Dendritic cell treated with granulocyte-macrophage colony-stimulating factor and Interleukin-4, amounts not matched to agents 40 ng/mL and 50 ng/mL, for 4 days (primary cell): Measurements from ENCODE around the gene UCN2.
A peak's percentile ranks its signal among the peaks of the same experiment; 100 is the strongest.
"Not testable (repeated sequence)": the region's sequence is repeated elsewhere in the genome, so short reads cannot be mapped to it uniquely, and the experiment has no call there.

Experiments used
- H3K27ac Mint-ChIP-seq: one replicate; pipeline ENCODE4 v1.8.0; 2022; ENCODE audit warnings: mild to moderate bottlenecking, mixed read lengths
- H3K27me3 Mint-ChIP-seq: one replicate; pipeline ENCODE4 v1.8.0; 2022; ENCODE audit warnings: mild to moderate bottlenecking, mixed read lengths
- H3K36me3 Mint-ChIP-seq: one replicate; pipeline ENCODE4 v1.8.0; 2022; ENCODE audit warnings: low read depth, mixed read lengths
- H3K4me1 Mint-ChIP-seq: one replicate; pipeline ENCODE4 v1.8.0; 2022; ENCODE audit warnings: low read depth, mixed read lengths
- H3K4me3 Mint-ChIP-seq: one replicate; pipeline ENCODE4 v1.8.0; 2022; ENCODE audit warnings: mild to moderate bottlenecking, moderate library complexity, mixed read lengths
- H3K9me3 Mint-ChIP-seq: one replicate; pipeline ENCODE4 v1.8.0; 2022; ENCODE audit warnings: mixed read lengths
- intact Hi-C: fragments of 100-400 bp; cut with micrococcal nuclease; formaldehyde crosslinking; loops from one replicate; pipeline ENCODE4 v1.15.0; 2022

Gene UCN2

DNA sequence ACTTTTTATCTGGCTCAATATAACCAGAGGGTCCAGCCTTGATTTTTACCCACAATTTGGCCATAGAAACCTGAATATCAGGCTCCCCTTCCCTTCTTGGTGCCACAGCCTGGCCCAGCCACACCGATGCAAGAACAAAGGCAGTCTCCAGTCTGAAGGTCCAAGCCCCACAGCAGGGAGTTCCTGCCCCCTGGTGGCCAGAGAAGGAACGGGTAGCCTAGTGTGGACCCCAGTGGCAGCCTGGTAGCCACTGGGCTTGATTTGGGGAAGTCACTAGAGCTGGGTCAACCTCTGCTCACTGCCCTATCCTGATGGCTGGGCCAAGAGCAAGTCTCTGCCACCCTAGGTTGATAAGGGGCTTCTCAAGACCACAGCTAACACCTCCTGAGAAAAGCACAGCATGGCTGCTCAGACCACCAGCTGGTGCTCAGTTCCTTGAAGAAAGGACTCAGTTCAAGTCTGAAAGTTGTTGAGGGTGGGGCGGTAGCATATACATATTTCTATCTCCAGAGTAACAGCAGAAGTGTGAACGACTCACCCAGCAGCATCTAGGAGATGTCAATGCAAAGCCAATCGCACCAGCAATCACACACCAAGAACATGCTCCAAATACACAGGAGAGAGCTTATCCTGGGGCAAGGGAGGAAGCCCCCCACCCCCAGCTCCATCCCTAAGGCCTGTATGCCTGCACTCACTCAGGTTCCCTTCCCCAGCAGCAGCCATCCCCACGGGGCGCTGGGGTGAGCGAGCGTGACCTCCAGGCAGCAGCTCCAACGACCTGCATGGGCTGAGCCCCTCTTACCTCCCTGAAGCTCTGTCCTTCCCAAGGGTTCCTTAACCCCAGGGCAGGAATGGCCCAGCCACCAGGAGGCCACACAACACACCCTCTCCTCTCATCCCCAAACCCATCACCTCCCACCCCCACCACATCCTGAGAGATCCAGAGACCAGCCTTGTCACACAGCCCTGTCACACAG, 14.6 kb downstream of the UCN2 start:
- no peaks in the 10 kb centered on the region for H3K27me3 Mint-ChIP-seq
- no peaks in the 10 kb centered on the region for H3K9me3 Mint-ChIP-seq
- peaks cover 61% of the 10 kb centered on the region for H3K4me1 Mint-ChIP-seq
- intact Hi-C loops = loop anchor here (1.0 kb wide), 1 partner anchor 84 kb away; no protein-coding TSS in a partner anchor
- no peak overlapping the region for H3K4me3 Mint-ChIP-seq
- peaks cover 72% of the 10 kb centered on the region for H3K36me3 Mint-ChIP-seq
- H3K27ac Mint-ChIP-seq = peak overlapping the region; percentile 37

DNA sequence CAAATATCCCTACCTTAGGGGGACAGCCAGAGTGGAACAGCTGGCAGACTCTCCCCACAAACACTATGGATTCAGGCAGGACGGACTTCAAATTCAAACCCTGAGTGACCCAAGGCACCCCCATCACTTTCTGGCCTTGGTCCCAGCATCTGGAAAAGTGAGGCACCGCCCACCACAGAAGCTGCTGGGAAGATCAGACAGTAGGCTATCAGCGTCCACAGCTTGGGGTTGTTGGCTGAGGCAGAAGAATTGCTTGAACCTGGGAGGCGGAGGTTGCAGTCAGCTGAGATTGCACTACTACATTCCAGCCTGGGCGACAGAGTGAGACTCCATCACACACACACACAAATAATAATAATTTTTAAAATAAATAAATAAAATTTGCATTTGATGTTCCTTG, 15.5 kb downstream of the UCN2 start:
- Mint-ChIP-seq H3K27ac (no peak overlapping the region), H3K36me3 (peaks cover 77% of the 10 kb centered on the region), H3K4me1 (peaks cover 60% of the 10 kb centered on the region), H3K27me3 (no peaks in the 10 kb centered on the region), H3K9me3 (no peaks in the 10 kb centered on the region), H3K4me3 (no peak overlapping the region)
- intact Hi-C loops = loop anchor here (1.0 kb wide), 1 partner anchor 83 kb away; no protein-coding TSS in a partner anchor

DNA sequence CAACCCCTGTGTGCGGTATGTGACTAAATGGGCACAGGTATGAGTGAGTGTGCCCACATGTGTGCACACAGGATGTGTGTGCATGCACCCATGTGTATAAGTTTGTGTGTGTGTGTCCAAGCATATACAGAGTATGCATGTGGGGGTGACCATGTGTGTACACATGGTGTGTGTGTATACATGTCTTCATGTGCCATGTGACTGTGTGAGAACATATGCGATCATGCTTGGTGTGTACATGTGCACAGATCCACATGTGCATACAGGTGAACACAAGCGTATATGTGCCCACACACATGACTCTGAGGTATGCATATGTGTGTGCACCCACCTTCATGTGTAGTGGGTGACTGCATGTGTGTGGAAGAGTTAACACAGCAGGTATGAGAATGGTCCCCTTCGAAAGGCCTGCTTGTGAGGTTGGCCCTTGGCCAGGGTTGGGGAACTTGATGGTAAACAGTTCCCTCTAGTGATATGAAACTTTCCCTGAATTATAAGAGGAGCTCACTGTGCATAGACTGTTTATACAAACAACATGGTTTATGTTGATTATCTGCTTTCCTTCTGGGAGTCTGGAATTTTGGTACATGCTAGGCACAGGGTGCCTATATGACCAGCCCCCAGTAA, 17.3 kb downstream of the UCN2 start:
- peak overlapping the region; percentile 56 for H3K27ac Mint-ChIP-seq
- H3K4me1 Mint-ChIP-seq = peaks cover 65% of the 10 kb centered on the region
- no peaks in the 10 kb centered on the region for H3K27me3 Mint-ChIP-seq
- peaks cover 80% of the 10 kb centered on the region for H3K36me3 Mint-ChIP-seq
- intact Hi-C loops = no loop called here
- no peak overlapping the region for H3K4me3 Mint-ChIP-seq
- no peaks in the 10 kb centered on the region for H3K9me3 Mint-ChIP-seq

DNA sequence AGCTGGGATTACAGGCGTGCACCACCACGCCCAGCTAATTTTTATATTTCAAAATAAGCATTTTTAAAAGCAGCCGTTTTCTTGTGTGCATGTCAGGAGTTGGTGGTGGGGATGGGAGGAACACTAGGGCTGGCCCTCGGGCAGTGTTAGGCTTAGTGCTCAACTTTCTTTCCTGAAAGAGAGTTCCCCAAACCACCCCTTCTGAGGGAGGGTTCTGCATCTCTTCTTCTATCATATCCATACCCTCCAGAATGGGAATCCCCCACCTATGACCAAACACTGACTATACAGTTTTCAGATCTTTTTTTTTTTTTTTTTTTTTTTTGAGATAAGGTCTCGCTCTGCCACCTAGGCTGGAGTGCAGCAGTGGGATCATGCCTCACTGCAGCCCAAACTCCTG, 19.4 kb downstream of the UCN2 start:
- no peak overlapping the region for H3K4me3 Mint-ChIP-seq
- intact Hi-C loops = no loop called here

DNA sequence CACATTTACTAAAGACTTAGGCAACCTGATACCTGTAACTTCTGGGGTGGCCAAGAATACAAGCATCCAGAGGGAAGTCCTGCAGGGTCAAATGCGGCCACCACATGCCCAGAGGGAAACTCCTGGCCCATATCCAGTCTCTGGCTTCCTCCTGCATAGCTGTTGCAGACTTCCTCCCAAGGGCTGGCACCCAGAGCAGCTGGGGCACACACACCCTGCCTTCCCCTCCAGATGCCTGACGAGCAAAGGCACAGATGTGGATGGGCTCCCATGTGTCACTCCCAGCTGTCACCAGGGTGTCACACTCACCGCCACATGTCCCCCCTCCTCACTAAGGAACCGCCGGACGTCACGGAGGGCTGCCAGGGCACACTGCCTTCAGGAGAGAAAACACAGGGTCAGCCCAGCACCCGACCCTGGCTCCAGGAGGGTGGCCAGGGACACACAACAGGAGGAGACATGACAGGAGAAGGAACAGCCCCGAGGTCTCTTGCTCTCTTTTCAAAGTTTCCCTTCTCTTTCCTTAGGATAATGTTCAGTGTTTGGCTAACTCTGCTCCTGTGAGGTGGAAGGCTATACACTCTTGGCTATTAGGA, 20.2 kb downstream of the UCN2 start:
- Mint-ChIP-seq H3K27me3 (no peaks in the 10 kb centered on the region), H3K4me1 (peaks cover 39% of the 10 kb centered on the region), H3K9me3 (no peaks in the 10 kb centered on the region), H3K36me3 (peaks cover 85% of the 10 kb centered on the region), H3K27ac (peak overlapping the region; percentile 85), H3K4me3 (peak overlapping the region; percentile 1)
- intact Hi-C loops = no loop called here

More for the DNA sequence above, 19.4 kb downstream of the UCN2 start:
- Mint-ChIP-seq H3K36me3 (peaks cover 85% of the 10 kb centered on the region), H3K27me3 (no peaks in the 10 kb centered on the region), H3K4me1 (peaks cover 46% of the 10 kb centered on the region), H3K27ac (peak overlapping the region; percentile 85), H3K9me3 (no peaks in the 10 kb centered on the region)

DNA sequence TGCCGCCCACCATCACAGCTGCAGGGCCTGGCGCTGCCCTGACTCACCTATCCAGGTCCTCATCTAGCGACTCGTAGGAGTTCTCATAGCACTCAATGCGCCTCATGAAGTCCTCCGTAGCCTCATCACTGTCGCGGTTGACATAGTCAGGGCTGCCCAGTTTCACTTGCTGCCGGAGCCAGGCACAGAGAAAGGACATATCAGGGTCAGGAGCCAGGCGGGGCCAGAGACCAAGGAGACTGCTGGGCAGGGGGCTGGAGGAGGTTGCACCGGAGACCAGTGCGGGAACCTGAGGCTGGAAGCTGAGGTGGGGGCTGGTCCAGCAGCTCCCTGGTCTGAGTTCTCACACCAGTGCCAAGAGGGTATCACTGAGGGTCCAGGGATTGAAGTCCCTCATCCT, 25.1 kb downstream of the UCN2 start:
- H3K9me3 Mint-ChIP-seq = peaks cover 10% of the 10 kb centered on the region
- H3K36me3 Mint-ChIP-seq = peaks cover 100% of the 10 kb centered on the region
- H3K4me1 Mint-ChIP-seq = peaks cover 25% of the 10 kb centered on the region
- no peak overlapping the region for H3K4me3 Mint-ChIP-seq
- intact Hi-C loops = no loop called here
- no peak overlapping the region for H3K27ac Mint-ChIP-seq
- H3K27me3 Mint-ChIP-seq = no peaks in the 10 kb centered on the region

DNA sequence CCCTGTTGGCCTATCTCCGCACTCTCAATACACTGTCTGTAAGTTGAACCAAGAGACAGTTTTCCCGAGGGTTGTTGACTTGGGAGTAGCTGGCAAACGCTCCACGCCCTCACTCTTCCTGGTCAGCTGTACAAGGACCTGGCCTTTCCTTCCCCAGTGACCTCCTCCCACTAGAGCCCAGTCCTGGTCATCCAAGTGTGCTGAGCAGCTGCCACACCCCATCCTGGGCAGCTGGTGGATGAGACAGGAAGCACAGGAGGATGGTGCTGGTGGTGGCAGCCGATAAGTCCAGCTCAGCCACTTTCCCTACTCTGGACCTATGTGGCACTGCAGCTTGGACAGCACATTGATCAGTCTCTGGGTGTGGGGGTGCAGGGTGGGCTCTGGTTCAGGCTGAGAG, 26.8 kb downstream of the UCN2 start:
- intact Hi-C loops = no loop called here
- Mint-ChIP-seq H3K9me3 (peaks cover 10% of the 10 kb centered on the region), H3K4me1 (peaks cover 19% of the 10 kb centered on the region), H3K27ac (no peak overlapping the region), H3K36me3 (peaks cover 97% of the 10 kb centered on the region), H3K4me3 (no peak overlapping the region), H3K27me3 (no peaks in the 10 kb centered on the region)

DNA sequence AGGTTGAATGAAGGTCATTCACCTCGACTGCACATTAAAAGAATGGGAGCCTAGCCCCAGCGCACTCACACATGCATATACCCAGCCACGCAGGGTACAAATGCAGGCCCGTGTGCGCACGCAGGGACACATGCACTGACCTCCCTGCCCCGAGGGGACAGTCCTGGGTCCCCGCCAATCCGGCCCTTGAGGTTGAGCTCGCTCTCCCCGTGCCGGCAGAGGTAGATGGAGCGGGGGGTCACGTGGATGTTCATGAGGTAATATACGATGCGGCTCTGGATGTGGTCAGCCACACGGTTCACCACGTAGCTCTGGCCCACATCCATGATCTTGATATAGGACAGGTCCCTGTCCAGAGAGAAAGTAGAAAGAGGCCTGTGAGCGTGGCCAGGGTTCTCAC, 27.5 kb downstream of the UCN2 start:
- Mint-ChIP-seq H3K9me3 (peaks cover 10% of the 10 kb centered on the region), H3K4me1 (peaks cover 21% of the 10 kb centered on the region), H3K4me3 (no peak overlapping the region), H3K27ac (no peak overlapping the region), H3K36me3 (peaks cover 95% of the 10 kb centered on the region), H3K27me3 (no peaks in the 10 kb centered on the region)
- intact Hi-C loops = no loop called here

DNA sequence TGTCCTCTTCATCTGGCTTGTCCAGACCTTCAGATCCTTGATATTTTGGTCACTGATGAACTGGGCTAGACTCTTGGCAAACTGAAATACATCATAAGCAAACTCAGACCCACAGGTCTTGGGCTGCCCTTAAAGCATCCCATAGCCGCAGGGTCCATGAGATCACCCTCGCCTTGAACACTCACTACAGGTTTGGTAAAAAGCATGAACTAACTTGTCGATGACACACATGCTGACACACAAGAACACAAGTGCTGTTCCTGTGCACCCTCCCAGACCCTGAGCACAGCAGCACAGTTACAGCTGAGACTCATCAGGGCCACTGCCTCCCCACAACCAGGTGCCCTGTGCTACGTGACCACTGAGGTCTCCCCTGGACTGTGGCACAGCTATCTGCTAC, 28.0 kb downstream of the UCN2 start:
- Mint-ChIP-seq H3K4me1 (peaks cover 21% of the 10 kb centered on the region), H3K36me3 (peaks cover 93% of the 10 kb centered on the region), H3K4me3 (no peak overlapping the region), H3K9me3 (peaks cover 10% of the 10 kb centered on the region), H3K27me3 (no peaks in the 10 kb centered on the region), H3K27ac (no peak overlapping the region)
- intact Hi-C loops = no loop called here

DNA sequence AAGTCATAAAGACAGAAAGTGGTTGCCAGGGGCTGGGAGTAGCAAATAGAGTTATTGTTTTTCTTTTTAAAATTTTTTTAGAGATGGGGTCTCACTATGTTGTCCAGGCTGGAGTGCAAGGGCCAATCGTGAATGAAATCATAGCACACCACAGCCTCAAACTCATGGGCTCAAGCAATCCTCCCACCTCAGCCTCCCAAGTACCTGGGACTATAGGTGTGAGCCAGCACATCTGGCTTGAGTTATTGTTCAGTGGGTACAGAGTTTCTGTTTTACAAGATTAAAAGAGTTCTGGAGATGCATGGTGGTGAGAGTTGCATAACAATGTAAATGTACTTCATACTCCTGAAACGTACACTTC, 30.6 kb downstream of the UCN2 start:
- H3K36me3 Mint-ChIP-seq = peaks cover 71% of the 10 kb centered on the region
- H3K9me3 Mint-ChIP-seq = peaks cover 10% of the 10 kb centered on the region
- no peaks in the 10 kb centered on the region for H3K27me3 Mint-ChIP-seq
- H3K4me3 Mint-ChIP-seq = no peak overlapping the region
- H3K27ac Mint-ChIP-seq = no peak overlapping the region
- intact Hi-C loops = no loop called here
- H3K4me1 Mint-ChIP-seq = peaks cover 39% of the 10 kb centered on the region

DNA sequence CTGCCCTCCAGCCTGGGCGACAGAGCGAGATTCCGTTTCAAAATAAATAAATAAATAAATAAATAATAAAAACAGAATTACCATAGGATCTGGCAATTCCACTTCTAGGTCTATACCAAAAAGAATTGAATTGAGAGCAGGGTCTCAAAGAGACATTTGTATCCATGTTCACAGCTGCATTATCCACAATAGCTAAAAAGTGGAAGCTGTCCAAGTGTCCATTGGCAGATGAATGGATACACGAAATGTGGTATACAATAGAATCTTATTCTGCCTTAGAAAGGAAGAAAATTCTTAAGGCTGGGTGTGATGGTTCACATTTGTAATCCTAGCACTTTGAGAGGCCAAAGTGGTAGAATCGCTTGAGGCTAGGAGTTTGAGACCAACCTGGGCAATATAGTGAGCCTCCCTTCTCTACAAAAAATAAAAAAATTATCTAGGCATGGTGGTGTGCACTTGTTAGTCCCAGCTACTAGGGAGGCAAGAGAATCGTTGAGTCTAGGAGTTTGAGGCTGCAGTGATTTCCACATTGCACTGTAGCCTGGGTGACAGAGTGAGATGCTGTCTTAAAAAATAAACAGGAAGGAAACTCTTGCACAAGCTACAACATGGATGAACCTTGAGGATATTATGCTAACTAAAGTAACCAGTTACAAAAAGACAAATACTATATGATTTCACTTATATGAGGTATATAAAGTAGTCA, 31.2 kb downstream of the UCN2 start:
- peaks cover 44% of the 10 kb centered on the region for H3K4me1 Mint-ChIP-seq
- intact Hi-C loops = no loop called here
- H3K27ac Mint-ChIP-seq = no peak overlapping the region
- H3K27me3 Mint-ChIP-seq = no peaks in the 10 kb centered on the region
- no peak overlapping the region for H3K4me3 Mint-ChIP-seq
- H3K9me3 Mint-ChIP-seq = peaks cover 10% of the 10 kb centered on the region
- H3K36me3 Mint-ChIP-seq = peaks cover 70% of the 10 kb centered on the region

DNA sequence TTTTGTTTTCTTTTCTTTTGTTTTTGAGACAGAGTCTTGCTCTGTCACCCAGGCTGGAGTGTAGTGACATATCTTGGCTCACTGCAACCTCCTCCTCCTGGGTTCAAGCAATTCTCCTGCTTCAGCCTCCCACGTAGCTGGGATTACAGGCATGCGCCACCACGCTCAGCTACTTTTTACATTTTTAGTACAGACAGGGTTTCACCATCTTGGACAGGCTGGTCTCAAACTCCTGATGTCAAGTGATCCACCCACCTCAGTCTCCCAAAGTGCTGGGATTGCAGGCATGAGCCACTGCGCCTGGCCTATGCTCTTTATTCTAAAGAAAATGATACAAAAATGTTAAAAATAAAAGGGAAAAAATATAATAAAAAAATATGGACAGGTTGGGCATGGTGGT, 32.9 kb downstream of the UCN2 start:
- Mint-ChIP-seq H3K36me3 (peaks cover 67% of the 10 kb centered on the region), H3K9me3 (peaks cover 10% of the 10 kb centered on the region), H3K4me1 (peaks cover 60% of the 10 kb centered on the region)
- intact Hi-C loops, H3K4me3 Mint-ChIP-seq, H3K27me3 Mint-ChIP-seq, H3K27ac Mint-ChIP-seq: not testable (repeated sequence)

DNA sequence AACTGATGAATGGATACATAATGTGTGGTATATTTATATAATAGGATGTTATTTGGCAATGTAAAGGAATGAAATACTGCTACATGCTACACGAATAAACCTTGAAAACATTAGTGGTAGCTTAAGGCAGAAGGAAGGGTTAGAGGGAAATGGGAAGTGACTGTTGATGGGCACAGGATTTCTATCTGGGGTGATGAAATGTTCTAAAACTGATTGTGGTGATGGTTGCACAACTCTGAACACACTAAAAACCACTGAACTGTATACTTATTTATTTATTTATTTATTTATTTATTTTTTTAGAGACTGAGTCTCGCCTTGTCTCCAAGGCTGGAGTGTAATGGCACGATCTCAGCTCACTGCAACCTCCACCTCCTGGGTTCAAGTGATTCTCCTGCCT, 34.8 kb downstream of the UCN2 start:
- no peaks in the 10 kb centered on the region for H3K27me3 Mint-ChIP-seq
- H3K4me1 Mint-ChIP-seq = peaks cover 67% of the 10 kb centered on the region
- no peak overlapping the region for H3K4me3 Mint-ChIP-seq
- peaks cover 2% of the 10 kb centered on the region for H3K9me3 Mint-ChIP-seq
- H3K36me3 Mint-ChIP-seq = peaks cover 67% of the 10 kb centered on the region
- H3K27ac Mint-ChIP-seq = peak overlapping the region; percentile 70
- intact Hi-C loops = no loop called here

DNA sequence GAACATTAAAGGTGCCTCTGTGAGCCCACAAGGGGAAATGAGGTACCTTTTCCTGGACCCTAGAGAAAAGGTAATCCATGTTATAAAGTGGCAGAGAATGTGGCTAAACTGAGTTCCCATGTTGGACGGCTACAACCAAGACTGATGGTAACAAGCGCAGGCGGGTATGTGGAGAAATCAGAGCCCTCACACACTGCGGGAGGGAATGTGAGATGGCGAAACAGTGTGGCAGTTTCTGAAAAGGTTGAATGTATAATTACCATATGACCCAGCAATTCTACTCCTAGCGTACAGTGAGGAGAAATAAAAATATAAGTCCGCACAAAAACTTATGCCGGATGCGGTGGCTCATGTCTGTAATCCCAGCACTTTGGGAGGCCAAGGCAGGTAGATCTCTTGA, 35.5 kb downstream of the UCN2 start:
- Mint-ChIP-seq H3K9me3 (no peaks in the 10 kb centered on the region), H3K27me3 (no peaks in the 10 kb centered on the region), H3K27ac (peak overlapping the region; percentile 70), H3K4me3 (no peak overlapping the region), H3K4me1 (peaks cover 62% of the 10 kb centered on the region), H3K36me3 (peaks cover 67% of the 10 kb centered on the region)
- intact Hi-C loops = no loop called here
